ENCODE measurements around the gene TOX4.

TOX4 gene

DNA sequence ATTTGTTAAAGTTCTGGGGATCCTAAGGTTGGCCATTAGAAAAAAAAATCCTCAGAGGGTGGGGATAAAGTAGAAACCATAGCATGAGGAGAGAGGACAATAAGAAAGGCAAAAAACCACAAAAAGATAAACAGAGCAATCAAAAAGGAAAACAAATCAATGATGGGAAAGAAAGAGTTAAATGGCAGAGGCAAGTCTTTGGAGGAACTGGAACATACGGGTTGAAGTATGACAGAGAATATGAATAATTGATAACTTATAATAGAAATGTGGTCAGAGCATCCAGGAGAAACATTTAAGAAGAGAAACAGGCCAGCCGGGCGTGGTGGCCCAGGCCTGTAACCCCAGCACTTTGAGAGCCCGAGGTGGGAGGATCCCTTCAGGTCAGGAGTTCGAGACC is 67.0 kb downstream of the TOX4 start:
- TF ChIP-seq EP300 (IDR thresholded peaks at IDR 0.05; ENCODE audit: borderline replicate concordance) (no peak), RAD21 (IDR thresholded peaks at IDR 0.05; ENCODE audit: low read depth) (no peak), TEAD4 (IDR thresholded peaks at IDR 0.05) (no peak), CREB1 (IDR thresholded peaks at IDR 0.05; ENCODE audit: low read depth) (no peak), CEBPB (IDR thresholded peaks at IDR 0.05) (no peak), NFIC (IDR thresholded peaks at IDR 0.05) (no peak), TAF1 (IDR thresholded peaks at IDR 0.05; ENCODE audit: low read depth) (no peak), YY1 (IDR thresholded peaks at IDR 0.05; ENCODE audit: low read depth) (no peak), EGR1 (IDR thresholded peaks at IDR 0.05) (no peak), TCF12 (IDR thresholded peaks at IDR 0.05; ENCODE audit: low read depth) (no peak), FOXM1 (IDR thresholded peaks at IDR 0.05; ENCODE audit: borderline replicate concordance, low read depth) (no peak), ZBTB7A (IDR thresholded peaks at IDR 0.05; ENCODE audit: low read depth) (no peak)
- TF ChIP-seq, protein P1, sequence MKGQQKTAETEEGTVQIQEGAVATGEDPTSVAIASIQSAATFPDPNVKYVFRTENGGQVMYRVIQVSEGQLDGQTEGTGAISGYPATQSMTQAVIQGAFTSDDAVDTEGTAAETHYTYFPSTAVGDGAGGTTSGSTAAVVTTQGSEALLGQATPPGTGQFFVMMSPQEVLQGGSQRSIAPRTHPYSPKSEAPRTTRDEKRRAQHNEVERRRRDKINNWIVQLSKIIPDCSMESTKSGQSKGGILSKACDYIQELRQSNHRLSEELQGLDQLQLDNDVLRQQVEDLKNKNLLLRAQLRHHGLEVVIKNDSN (IDR thresholded peaks at IDR 0.05) = no peak
- TF ChIP-seq, protein P2, sequence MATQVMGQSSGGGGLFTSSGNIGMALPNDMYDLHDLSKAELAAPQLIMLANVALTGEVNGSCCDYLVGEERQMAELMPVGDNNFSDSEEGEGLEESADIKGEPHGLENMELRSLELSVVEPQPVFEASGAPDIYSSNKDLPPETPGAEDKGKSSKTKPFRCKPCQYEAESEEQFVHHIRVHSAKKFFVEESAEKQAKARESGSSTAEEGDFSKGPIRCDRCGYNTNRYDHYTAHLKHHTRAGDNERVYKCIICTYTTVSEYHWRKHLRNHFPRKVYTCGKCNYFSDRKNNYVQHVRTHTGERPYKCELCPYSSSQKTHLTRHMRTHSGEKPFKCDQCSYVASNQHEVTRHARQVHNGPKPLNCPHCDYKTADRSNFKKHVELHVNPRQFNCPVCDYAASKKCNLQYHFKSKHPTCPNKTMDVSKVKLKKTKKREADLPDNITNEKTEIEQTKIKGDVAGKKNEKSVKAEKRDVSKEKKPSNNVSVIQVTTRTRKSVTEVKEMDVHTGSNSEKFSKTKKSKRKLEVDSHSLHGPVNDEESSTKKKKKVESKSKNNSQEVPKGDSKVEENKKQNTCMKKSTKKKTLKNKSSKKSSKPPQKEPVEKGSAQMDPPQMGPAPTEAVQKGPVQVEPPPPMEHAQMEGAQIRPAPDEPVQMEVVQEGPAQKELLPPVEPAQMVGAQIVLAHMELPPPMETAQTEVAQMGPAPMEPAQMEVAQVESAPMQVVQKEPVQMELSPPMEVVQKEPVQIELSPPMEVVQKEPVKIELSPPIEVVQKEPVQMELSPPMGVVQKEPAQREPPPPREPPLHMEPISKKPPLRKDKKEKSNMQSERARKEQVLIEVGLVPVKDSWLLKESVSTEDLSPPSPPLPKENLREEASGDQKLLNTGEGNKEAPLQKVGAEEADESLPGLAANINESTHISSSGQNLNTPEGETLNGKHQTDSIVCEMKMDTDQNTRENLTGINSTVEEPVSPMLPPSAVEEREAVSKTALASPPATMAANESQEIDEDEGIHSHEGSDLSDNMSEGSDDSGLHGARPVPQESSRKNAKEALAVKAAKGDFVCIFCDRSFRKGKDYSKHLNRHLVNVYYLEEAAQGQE (IDR thresholded peaks at IDR 0.05; ENCODE audit: low read depth) = no peak
- TF ChIP-seq, protein P3, sequence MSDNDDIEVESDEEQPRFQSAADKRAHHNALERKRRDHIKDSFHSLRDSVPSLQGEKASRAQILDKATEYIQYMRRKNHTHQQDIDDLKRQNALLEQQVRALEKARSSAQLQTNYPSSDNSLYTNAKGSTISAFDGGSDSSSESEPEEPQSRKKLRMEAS (IDR thresholded peaks at IDR 0.05) = no peak

Measured in Ishikawa (cell line).